HG03064 (cell line): ENCODE measurements around the gene PDZD4.

Experiments used
- ATAC-seq: cut with Tn5 transposase; IDR thresholded peaks from one replicate; pipeline ENCODE4 v1.9.1; 2021; ENCODE audit warnings: low read depth; ENCODE audit not compliant: unreplicated experiment

The PDZD4 gene

DNA sequence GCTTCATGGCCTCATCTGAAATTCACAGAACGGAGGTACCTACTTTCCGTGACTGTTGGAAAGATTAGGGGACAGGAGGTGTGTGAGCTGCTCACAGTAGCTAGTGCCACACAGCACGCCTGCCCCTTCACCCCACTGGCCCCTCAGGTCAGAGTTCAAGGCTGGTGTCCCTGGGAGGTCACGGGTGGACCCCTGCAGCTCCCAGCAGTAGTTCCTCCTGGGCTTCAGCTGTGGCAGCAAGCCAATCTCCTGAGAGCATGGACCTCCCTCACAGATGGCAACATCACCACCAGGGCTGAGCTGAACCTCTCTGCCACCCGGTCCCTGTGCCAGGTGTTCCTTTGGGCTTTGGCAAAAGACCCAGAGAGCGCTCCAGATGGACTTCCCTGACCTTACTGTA lies 38.0 kb downstream of the PDZD4 start:
- ATAC-seq, result no peak

DNA sequence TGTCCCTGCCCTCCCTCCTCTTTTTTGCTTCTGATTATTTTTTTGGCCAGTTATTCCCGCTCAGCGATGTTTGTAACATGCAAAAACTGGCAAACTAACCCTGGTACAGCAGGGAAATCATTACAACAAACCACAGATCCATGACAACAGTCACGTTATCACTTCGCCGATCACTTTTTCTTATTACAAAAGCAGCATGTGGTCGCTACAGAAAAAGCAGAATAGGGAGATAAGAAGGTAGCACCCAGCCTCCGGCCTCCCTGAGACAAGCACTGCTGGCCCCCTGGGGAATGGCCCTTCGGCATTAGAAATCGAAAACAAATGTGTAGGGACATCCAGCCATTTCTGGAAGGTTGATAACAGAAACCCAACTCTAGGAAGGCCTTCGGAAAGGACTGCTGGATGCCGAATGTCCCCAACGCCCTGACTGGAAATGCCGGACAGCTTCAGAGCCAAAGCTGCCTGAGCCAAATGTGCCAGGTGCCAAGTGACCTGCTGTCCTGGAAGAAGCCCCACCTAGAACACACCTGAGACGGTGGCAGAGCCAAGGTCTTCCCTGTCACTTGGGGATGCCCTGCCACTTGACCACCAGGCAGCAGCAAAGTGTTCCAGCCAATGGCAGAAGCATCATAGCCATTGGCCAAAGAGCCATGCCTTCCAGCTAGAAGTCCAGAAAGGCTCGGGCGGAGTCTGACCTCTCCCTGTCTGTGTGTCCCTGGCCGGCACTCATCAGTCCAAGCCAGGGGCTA lies 39.1 kb downstream of the PDZD4 start:
- no peak for ATAC-seq

DNA sequence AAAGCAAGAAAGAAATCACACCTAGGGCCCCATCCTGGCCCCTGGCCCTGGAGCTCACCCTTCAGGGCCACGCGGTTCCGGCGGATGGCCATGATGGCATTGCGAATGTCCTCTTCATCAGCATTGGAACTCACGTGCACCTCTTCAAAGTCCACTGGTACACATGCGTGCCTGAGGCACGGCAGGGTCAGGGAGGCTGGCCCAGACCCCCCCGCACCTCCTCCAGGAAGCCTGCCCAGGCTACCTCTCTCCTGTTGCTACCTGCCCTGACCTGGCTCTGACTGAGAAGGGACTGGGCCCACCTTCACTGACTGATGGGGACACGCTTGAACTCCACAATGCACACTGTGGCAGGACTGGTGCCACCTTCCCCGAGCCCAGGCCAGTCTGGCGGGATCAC lies 40.7 kb downstream of the PDZD4 start:
- no peak for ATAC-seq

DNA sequence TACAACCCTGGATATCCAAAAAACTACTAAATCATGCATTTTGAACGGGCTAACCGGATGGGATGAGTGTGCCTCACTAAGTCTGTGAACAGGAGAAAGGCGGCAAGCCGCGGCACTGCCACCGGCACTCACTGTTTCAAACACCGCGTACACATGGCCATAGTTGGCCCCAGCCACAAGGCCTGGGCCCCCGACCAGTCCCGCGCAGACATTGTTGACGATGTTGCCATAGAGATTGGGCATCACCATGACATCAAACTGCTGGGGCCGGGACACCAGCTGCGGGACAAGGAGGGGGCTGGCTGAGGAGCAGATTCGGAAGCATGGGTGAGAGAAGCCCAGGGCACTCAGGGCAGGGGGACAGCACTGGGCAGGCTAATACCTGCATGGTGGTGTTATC lies 43.7 kb downstream of the PDZD4 start:
- no peak for ATAC-seq

DNA sequence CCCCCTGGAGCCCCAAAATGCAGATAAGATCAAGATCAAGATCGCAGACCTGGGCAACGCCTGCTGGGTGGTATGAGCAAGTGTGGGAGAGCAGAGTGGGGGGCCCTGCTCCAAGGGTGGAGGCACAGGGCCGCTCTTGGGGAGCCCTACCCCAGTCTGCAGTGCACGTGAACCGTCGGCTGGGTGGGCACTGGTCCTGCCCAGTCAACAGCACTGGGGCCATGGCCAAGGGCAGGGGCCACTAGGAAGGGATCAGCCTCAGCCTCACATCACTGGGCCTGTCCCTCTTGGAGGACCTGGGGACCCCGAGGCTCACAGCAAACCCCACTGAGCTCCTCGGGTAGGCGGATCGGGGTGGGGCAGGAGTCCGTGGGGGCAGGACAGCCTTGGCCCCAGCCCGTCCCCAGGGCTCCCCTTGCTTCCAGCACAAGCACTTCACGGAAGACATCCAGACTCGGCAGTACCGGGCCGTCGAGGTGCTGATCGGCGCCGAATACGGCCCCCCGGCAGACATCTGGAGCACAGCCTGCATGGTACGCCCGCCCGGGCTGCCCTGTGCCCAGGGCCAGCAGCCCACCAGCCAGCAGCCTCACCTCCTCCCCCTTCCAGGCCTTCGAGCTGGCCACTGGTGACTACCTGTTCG lies 45.9 kb downstream of the PDZD4 start:
- ATAC-seq, result no peak

DNA sequence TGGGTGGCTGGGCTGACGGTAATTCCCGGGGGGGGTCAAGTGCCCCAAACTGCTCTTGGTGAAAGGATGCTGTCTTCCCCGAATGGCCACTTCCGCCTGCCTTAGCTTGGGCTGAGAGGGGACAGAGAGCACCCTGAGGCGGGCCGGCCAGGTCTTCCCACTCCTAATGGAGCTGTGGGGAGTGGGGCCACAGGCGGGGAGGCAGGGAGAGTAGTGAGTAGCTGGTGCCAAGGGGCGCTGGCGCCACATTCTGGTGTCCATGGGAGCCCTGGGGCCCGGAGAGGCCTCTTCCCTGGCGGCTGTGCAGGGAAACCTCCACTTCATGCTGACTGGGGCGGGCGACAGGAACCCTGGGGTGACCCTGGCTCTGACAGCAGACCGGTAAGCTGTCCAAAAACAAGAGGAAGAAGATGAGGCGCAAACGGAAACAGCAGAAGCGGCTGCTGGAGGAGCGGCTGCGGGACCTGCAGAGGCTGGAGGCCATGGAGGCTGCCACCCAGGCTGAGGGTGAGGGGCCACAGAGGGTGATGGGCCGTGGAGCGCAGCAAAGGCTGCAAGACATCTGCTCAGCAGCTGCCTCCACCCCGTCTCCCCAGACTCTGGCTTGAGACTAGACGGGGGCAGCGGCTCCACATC lies 46.8 kb downstream of the PDZD4 start:
- ATAC-seq, result no peak

DNA sequence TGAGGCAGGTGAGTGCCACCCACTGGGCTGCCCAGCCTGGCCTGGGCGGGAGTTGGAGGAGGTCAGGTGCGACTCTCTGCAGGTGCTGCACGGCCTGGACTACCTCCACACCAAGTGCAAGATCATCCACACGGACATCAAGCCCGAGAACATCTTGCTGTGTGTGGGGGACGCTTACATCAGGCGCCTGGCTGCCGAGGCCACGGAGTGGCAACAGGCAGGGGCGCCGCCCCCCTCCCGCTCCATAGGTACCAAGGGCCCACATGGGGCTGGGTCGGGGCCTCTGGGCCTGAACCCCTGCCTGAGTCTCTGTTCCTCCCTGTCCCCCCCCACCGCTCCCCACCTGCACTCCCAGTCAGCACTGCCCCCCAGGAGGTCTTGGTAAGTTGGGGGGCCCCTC lies 47.5 kb downstream of the PDZD4 start:
- no peak for ATAC-seq

DNA sequence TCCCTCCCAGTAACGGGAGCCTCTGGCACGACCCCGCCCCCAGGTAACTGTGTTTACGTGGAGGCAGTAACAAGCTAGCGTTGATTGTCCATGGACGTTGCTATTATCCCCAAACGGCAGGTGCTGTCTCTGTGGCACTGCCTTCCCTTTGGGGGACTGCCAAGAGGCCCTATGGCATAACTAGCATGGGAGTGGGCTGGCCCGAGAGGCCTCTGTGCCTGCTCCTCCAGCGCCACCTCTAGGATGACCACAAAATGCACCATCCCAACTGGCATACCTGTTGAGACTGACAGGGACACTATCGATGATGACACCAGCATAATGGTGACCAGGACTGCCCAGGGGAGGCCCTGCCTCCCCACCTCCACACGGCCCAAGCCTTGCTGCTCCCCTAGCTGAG lies 48.0 kb downstream of the PDZD4 start:
- no peak for ATAC-seq

DNA sequence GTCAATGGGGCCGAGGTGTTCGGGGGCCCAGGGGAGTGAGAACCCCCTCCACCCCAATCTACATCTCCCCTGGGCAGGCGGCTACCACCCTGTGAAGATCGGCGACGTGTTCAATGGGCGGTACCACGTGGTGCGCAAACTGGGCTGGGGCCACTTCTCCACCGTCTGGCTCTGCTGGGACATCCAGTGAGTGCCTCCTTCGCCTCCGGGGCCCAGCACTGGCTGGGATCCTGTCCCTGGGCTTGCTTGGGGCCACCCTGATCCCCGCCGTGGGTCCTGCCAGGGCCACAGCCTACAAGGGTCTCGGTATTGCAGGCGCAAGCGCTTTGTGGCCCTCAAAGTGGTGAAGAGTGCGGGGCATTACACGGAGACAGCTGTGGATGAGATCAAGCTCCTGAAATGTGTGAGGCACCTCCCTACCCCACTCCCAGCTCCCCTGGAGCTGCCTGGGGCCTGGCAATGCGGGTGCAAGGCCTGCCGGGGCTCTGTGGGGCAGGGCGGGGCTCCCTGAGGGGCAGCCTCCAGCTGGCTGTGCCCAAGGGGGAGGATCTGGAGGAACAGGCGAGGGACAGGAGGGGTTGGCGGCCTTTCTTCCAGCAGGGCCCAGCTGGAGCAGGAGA lies 48.8 kb downstream of the PDZD4 start:
- ATAC-seq, result no peak

DNA sequence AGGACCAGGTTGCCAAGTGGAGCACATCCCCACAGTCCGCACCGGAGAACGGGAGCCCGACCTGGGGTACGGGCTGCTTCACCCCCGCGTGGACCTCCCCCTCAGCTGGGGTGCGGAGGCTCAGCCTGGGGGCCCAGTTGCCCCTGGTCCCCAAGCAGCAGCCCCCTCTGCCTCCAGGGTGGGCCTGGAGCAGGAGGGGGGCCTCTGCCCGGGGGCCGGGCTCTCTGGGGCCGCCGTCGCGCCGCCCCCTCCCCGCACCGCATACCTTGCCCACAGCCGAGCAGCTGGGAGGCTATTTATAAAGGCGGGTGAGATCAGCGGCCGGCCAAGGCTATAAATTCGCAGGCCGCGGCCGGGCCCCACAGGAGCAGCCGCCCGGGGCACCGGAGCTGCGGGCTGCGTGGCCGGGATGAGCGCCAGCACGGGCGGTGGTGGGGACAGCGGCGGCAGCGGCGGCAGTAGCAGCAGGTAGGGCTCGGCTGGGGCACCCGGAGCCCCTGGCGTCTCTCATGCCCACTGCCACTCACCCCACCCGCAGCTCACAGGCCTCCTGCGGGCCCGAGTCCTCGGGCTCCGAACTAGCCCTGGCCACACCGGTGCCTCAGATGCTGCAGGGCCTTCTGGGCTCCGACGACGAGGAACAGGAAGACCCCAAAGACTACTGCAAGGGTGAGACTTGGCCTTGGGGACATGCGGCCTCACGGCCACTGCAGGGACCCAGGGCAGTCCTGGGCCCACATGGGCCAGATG lies 49.5 kb downstream of the PDZD4 start, which contains the start of gene SRPK3:
Gene SRPK3 (plus strand): TSS at position 364 of the 750 bp plus-strand sequence. CDS start 46 bp downstream, at position 410.
- no peak for ATAC-seq

DNA sequence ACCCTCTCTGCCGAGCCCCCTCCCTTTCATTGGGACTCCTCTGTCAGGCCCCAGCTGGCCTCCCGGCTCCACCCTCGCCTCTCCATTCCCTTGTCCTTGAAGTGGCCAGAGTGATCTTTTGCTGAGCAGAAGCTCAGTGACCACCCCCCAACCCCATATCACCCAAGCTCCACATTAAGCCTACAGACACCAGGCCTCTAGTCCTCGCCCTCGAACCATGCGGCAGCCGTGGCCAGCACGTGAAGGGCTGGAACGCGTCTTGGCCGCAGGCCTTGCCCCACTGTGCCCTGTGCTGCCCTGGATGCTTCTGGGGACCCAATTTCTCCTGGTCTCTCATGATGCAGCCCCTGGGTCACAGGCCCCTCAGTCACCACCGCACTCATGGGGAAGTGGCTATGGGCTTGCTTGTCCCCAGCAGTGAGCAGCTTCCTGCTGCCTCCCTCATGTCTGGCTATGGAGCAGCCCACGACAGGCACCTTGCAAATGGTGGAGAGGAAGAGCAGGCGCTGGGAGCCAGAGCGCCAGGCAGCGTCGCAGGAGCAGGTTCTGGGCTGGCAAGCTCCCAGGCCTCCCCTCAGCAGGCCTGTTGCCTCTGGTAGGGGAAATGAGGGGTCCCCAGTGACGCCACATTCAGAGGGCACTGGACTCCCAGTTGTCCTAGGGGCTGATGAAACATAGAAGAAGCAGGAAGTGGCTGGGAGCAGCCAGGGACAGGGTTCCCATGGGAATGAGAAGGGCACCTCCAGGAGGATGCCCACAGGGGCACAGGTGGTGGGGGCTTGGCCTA lies 50.3 kb downstream of the PDZD4 start:
- ATAC-seq, result no peak

DNA sequence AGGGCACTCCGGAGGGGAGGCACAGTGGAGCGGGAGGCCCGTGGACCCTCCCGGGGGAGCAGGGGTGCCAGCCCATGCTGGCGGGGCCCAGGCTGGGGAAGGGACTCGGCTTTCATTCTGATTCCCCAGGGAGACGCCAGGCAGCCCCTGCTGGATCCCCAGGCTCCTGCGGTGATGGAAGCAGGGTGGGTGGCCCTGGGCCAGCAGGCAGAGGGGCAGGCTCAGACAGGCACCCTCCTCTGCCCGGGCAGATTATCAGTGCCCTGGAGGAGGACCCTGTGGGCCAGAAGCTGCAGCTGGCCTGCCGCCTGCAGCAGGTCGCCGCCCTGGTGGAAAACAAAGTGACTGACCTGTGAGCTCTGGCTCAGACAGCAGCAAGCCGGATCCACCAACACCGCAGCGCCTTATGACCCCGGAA lies 51.7 kb downstream of the PDZD4 start:
- ATAC-seq, result no peak

DNA sequence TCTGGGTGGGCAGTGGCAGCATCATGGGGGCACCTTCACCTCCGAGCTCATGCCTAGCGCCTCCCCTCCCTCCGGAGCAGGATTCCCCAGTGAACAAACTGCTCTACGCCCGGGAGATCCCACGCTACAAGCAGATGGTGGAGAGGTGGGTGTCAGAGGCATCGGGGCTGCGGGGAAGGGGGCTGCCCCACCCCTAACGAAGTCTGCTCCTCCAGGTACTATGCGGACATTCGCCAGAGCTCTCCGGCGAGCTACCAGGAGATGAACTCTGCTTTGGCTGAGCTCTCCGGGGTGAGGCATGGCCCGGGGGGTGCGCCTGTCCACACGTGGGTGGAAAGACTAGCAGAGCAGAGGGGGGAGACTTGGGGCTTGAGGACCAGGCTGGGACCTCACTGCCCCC lies 52.2 kb downstream of the PDZD4 start:
- ATAC-seq, result no peak

DNA sequence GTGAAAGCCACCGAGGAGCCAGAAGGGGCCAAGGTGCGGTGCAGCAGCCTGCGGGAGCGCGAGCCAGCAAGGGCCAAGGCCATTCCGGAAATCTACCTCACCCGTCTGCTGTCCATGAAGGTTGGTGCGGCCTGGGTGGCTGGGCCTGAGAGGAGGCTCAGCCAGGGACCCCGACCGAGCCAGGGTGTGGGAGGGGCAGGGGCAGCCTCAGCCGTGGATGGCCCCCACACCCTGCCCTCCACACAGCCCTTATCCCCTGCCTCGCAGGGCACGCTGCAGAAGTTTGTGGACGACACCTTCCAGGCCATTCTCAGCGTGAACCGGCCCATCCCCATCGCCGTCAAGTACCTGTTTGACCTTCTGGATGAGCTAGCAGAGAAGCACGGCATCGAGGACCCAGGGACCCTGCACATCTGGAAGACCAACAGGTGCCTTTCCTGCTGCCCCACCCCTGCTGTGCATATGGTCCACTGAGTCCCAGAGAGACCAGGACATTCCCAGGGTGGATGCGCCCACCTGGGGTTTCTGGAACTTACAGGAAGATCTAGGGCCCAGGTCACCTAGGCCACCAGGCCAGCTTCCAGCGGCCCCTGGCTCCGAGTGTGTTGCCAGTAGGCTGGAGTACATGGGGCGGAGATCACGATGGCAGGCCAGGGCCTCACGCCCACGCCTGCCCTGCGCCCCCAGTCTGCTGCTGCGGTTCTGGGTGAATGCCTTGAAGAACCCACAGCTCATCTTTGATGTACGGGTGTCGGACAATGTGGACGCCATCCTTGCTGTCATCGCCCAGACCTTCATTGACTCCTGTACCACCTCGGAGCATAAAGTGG lies 52.9 kb downstream of the PDZD4 start:
- ATAC-seq, result no peak

DNA sequence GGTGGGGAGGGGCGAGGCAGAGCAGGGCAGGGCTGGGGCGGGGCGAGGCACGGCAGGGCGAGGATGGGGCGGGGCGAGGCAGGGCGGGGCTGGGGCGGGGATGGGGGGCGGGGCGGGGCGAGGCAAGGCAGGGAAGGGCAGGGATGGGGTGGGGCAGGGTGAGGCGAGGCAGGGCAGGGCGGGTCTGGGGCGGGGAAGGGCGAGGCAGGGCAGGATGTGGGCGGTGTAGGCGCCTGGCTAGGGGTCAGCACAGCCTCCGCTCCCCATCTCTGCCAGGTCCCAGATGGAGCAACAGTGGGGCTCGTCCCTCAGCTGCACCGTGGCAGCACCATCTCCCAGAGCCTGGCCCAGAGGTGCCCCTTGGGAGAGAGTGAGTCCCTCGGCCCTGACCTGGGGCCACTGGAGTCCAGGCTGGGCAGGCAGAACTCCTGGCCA lies 53.7 kb downstream of the PDZD4 start:
- no peak for ATAC-seq

DNA sequence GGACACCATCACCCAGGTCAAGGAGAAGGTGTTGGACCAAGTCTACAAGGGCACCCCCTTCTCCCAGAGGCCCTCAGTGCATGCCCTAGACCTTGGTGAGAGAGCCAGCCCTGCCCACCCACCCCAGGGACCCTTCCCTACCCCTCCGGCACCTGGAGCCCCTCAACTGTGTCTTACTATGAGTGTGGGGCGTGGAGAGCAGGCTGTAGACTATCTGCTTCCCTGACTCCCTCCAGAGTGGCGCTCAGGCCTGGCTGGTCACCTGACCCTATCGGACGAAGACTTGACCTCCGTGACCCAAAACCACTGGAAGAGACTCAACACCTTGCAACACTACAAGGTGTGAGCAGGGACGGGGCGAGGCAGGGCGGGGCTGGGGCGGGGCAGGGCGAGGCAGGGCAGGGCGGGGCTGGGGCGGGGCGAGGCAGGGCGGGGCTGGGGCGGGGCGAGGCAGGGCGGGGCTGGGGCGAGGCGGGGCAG lies 54.2 kb downstream of the PDZD4 start:
- ATAC-seq, result no peak

DNA sequence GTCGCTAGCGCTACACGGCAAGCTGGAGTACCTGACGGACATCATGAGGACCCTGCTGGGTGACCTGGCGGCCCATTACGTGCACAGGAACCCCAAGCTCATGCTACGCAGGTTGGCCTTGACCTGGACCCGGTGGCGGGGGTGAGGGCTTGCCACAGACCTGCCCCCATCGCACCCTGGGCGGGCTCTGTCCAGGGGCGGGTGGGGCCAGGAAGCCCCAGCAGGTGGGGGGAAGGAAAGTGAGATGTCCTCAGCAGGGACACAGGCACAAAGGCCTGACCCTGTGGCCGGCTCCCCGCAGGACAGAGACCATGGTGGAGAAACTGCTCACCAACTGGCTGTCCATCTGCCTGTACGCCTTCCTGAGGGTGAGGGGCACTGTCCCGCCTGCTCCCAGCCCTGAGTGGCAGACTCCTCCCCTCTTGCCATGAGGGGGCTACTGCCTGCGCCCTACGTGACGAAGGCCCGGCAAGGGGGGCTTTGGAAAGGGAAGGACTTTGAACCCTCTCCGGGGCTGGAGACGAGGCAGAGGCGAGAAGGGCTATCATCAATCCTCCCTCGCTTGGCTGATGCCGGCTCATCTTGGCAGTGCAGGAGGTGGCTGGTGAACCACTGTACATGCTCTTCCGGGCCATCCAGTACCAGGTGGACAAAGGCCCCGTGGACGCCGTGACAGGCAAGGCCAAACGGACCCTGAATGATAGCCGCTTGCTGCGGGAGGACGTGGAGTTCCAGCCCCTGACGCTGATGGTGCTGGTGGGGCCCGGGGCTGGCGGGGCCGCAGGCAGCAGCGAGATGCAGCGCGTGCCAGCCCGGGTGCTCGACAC lies 54.8 kb downstream of the PDZD4 start:
- ATAC-seq, result no peak
